NCI-H226 (cell line): Measurements from ENCODE around the gene SYNE4.

Experiments used
- DNase-seq: peaks from one replicate; pipeline ENCODE4 v3.0.0-alpha.2; 2015

Gene SYNE4

DNA sequence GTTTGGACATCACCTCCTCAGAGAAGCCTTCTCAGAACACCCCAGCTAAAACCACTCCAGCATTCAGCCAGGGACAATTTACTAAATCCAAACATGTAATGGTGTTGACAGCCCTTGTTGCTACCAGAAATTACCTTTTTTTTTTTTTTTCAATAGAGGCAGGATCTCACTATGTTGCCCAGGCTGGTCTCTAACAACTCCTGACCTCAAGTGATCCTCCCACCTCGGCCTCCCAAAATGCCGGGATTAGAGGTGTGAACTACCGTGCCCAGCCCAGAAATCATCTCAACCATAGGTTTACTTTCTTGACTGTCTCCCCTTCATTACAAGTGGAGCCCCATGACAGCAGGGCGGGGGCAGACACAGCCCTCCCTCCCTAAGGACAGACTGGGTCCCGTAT is 14.8 kb upstream of the SYNE4 start:
- DNase-seq: no peak

DNA sequence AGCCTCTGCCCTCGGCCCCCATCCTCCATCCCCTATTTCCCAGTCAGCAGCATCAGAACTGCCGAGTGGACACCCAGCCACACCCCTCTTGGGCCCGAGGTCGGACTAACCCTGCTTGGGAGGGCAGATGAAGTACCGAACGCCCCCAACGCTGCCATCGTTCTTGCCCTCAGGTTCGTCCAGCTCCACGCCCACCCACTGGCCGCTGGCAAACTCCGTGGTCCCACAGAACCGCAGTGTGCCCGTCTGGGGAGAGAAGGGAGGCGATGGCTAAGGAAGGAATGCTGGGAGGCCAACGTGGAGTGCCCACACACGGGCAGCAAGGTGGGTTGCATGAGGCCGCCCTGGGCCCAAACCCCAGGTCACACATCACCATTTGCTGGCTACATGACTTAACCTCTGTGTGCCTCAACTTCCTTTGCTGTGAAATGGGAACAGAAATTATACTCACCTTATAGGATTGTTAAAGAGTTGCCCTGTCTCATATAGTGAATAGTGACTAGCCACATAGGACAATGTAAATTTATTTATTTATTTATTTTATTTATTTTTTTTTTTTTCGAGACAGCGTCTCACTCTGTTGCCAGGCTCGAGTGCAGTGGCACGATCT is 10.6 kb upstream of the SYNE4 start:
- no peak for DNase-seq

DNA sequence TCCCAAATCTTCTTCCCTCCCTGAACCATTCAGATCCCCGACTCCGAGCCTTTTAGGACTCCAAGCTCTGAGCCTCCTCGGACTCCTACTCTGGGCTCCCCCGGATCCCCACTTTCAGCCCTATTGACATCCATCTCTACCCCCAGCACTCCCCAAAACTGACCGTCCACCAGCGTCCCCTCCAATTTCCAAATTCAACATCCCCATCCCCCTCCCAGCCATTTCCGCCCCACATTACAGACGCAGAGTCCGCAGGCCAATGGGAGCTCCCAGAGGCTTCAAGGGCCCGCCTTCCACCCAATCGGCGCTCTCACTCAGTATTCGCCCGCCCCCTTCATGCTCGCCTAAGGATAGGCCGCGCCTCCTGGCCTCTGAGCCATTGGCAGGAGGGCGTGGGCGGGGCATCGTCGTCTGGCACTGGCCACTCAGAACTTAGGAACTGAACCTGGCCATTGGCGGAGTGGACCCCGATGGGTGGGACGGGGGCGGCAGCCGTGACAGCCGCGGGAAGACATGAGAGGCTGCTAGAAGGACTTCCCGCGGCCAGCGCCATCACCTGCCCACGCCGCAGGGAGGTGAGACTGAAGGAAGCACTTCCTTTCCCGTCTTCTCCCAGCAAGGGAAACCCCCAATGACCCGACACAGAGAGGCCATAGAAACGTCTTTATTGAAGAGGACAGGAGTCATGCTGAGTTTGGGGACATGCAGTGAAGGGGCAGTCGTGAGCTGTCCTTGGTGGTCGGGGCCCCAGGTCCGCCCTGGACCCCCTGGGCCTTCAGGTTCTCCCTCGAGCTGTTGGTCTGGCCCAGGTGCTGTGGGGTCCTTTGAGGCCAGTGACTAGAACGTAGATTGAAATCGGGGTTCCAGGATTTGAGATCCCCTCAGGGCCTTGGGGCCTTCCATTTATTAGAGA is 5.7 kb upstream of the SYNE4 start, which contains the start of gene ALKBH6:
TSS of gene ALKBH6 (minus strand) at position 202 of the 913 bp plus-strand sequence. CDS start 816 bp downstream, outside the sequence.
- peak; percentile 98 for DNase-seq

DNA sequence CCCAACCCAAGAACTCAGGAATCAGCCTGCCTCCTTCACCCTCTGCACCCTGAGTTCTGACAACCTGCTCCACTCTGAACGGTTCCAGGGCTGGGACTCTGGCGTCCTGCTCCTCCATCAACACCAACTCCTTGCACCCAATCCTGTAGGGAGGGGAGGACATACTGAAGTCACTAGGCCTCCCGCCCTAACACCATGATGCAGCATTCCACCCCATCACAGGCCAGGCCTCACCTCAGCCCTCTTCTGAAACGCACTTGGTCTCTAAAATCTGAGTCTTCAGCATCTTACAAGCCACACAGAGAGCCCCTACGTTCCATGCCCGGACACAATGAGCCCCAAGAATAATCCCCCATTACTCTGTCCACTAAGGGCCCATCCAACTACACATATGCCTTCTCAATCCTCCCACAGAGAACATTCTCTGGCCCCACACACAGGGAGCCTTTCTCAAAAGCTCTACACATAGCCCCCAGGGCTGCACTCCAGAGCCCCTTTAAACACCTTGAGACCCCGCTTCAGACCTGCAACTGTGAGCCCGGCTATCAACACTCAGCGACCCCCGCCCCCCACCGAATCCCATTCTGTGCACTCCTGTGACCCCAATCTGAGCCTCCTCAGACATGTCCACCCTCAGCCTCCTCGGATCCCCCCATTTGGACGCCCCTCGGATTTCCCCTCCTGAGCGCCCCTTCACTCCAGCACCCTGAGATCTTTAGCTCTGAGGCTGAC is 4.8 kb upstream of the SYNE4 start:
- DNase-seq: no peak

DNA sequence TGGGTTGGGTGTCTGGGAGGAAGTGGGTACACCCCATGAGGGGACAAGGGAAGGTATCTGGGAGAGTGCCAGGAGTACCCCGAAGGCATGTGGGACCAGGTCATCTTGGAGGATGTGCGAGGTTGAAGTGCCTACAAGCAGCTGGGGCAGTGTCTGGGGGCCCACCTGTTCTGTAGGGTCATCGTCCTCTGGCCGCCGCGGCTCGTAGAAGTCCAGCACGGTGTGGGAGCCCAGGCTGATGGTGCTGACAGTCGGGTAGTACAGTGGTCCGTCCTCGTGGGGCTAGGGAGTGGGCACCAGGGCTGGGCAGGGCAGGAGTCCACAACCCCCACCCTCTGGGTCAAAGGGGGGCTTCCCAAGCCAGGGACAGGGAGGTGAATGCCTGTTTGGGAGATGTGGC is 1.8 kb upstream of the SYNE4 start:
- DNase-seq: no peak

DNA sequence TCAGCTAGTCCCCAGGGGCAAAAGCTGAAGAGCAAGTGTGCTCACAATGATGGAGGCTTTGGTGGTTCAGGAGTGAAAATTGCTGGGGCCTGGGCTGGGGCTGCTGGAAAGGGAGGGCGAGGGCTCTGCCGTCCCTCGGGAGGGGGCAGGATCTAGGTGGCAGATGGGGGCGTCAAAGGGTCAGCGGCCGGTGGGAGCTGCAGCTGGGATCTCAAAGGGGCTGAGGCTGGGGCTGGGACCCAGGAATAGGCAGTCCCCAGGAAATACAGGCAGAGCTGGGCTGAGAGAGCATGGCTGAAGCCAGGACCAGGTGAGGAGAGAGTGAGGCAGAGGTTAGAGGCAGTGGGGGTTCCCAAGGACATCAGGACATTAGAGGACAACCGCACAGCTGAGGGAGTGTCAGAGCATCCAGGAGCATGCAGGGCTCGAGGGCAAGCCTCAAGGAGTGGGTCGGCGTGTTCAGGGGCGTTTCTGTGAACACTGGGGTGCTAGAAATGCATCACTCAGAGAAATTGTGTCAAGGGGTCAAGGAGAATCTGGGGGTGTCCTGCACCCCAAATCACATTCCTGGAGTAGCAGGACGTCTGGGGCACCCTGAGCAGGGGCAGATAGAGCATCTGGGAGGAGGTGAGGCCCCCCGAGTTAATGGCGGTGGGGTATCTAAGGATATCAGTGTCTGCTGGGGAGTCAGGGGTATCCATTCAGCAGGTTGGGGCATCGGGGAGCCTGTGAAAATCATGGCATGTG is 1.2 kb upstream of the SYNE4 start:
- no peak for DNase-seq

DNA sequence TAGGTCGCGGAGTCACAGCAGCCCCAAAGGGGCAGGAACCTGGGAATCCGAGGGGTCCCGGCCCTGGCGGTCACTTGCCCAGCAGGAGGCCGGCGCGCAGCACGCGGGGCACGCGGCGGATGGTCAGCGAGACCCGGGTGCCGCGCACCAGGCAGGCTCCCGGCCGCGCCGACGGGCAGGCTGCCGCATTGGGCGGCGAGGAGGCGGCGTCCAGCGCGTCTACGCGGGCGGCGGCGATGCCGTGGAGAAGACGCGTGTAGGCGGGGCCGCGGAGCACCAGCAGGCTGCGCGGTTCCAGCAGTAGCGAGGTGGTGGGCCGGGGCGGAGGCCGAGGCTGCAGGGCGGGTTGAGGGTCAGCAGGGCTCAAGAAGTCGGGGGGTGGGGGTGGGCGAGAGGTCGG is 607 bp upstream of the SYNE4 start:
- peak; percentile 42 for DNase-seq

DNA sequence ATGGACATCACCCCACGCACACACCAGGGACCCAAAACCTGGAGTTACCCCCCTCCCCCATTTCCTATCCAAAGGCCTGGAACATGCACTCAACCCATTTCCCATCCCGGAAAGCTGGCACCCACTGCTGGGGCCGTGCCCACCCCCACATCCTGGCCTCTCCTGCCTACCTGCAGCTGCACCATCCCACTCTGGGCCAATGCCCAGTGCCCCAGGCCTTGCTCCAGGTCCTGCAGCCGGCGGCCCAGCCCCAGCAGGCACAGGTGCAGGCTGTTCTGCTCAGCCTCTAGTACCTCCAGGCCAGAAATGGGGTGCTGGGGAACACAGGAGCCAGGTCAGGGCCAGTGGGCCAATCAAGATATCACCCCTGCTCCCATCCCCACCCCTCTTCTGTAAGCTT is 1.7 kb downstream of the SYNE4 start:
- DNase-seq: no peak

DNA sequence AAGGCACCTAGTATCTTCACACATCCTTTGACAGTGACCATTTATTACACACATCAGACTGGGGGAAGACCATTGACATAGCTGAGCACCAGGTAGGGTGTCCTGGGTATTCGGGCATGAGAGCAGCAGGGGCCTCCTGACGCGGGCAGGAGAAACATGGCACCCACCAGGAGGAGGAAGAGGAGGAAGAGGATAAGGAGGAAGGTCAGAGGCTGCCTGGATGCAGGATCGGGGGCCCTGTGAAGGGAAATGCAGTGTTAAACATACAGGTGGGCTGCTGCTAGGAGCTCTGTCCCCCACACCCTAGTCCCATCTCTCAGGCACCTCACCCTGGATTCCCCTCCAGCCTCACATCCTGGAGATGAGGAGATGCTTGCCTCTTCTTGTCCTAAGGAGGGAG is 5.3 kb downstream of the SYNE4 start:
- DNase-seq: no peak

DNA sequence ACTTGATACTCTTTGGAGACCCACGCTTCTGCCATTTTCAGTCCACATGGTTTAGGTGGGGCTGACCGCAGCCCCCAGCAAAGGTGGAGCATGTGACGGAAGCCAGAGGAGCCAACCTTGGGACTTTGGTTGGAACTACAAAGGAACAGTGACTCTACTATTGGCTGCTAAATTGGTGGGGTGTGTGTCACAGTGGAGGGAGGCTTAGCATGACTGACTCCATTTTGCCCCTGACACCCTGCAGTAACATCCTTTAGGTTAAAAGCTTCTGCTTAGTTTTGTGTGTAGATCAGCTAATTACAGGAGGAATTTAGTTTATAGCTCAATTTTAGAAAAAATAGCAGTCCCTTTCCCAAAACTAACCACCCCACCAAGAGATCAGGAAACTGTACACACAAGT is 7.0 kb downstream of the SYNE4 start:
- DNase-seq: no peak

DNA sequence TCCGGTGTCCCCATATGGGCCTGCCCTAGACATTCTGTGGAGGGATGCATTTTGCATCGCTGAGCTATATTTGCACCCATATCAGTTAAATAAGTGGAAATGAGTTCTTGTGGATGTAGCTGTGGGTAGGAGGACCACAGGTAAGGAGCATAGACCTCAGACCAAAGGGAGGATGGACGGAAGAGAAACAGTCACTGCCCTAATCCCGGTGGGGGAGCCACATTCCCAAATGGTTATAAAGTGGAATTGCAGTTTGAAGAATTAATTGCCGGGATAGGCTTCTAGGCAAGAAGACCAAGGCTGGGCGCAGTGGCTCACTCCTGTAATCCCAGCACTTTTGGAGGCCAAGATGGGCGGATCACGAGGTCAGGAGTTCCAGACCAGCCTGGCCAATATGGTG is 11.8 kb downstream of the SYNE4 start:
- DNase-seq: no peak

DNA sequence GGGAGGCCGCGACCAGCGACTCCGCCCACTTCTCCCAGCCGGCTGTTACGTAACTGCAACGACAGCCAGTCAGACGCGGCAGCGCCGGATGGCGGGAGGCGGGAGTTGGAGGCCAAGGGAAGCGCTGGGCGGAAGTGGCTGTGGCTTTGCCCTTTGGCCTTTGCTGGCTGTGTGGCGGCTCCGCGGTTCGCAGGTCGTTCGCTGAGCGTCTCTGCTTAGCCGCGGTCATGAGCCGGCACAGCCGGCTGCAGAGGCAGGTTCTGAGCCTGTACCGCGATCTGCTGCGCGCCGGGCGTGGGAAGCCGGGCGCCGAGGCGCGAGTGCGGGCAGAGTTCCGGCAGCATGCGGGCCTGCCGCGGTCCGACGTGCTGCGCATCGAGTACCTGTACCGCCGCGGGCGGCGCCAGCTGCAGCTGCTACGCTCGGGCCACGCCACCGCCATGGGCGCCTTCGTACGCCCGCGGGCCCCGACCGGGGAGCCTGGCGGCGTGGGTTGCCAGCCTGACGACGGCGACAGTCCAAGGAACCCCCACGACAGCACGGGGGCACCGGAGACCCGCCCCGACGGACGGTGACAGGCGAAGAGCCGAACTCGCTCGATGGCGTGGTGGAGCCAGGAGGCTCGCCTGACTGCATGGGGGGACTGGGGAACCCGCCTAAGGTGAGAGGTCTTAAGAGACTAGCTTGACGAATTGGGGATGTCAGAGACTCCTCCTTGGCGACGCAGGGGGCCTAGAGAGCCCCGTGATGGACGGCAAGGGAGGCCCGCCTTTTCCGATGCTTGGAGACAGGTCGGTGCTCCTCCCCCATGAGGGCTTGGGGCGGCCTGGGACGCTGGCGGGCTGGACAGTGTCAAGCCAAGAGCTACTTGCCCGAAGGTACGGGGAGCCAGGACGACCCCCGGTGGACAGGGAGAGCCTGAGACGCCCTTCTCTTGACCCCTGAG is 13.3 kb downstream of the SYNE4 start, which contains the start of gene SDHAF1:
TSS of gene SDHAF1 (plus strand) at position 141 of the 946 bp plus-strand sequence. CDS start at position 228, 87 bp downstream.
- peak; percentile 91 for DNase-seq

DNA sequence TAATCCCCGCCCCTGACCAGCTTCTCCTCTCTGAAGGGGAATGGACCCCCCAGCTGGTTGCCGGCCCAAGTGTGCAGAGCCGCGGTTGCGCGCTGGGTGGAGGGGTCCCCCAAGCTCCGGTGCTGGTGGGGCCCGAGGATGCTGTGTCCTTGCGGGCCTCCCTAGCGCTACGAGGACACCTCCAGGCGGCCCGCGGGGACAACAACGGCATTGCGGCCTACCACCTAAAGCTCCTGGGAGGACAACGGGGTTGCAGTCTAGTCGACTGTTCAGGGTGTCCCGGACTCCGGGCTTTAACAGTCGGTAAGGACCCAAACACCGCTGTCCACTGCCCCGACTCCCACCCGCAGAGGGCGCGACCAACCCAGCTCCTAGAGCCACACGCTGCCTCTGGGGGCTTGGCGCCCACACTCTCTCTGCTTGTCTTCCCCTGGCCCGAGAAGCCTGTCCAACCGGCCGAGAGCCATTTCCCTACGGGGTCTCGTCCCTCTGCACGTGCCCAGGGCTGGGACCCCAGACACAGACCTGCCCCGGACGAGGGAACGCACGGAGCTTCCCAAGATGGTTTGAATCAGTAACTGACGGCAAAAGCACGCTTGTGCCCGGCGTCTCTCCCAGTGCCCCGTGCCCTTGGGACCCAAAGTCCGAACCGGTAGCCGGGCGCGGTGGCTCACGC is 14.6 kb downstream of the SYNE4 start:
- DNase-seq: no peak

DNA sequence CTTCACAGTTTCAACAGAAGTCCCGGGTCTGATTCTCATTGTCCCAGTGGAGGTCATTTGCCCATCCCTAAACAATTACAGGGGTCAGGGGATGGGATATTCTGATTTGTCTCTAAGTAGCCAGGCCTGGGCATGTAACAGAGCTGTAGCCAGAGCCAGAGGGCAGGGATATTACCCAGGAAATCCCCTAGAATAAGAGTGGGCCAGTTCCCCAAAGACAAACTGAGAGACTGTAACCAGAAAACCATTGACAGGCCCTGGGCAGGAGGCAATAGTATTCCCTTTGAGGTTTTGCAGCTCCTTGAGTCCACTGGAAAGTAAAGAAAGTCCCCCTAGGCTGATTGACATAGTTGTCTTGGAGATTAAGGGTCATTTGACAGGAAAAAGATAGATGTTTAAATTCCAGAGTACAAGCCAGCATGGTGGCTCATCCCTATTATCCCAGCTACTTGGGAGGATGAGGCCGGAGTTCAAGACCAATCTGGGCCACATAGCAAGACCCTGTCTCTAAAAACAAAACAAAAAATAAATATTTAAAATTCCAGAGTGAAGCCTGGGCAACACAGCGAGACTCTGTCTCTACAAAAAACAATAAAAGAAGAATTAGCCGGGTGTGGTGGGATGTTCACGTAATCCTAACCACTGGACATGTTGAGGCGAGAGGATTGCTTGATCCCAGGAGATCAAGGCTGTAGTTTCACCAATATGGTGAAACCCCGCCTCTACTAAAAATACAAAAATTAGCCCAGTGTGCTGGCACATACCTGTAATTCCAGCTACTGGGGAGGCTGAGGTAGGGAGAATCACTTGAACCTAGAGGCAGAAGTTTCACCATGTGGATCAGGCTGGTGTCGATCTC is 15.5 kb downstream of the SYNE4 start:
- DNase-seq: no peak

DNA sequence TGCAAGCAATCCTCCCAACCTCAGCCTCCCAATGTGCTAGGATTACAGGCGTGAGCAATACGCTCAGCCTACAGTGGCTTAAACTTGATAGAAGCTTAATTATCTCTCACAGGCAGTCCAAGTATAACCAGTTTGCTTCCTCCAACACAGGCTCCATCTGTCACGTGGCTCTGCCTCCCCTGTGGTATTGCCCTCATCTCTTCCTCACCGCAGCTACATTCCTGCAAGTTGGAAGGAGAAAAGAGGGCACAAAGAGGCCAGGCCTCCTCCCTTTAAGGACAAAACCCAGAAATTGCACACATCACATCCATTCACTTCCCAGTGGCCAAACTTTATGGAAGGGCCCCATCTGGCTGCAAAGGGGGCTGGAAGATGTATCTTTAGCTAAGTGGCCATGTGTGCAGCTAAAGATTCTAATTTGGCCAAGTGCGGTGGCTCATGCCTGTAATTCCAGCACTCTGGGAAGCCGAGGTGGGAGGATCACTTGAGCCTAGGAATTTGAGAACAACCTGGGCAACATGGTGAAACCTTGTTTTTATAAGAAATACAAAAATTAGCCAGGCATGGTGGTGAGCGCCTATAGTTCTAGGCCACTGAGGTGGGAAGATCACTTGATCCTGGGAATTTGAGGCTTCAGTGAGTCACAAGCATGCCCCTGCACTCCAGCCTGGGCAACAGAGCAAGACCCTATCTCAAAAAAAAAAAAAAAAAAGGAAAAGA is 16.7 kb downstream of the SYNE4 start:
- no peak for DNase-seq

DNA sequence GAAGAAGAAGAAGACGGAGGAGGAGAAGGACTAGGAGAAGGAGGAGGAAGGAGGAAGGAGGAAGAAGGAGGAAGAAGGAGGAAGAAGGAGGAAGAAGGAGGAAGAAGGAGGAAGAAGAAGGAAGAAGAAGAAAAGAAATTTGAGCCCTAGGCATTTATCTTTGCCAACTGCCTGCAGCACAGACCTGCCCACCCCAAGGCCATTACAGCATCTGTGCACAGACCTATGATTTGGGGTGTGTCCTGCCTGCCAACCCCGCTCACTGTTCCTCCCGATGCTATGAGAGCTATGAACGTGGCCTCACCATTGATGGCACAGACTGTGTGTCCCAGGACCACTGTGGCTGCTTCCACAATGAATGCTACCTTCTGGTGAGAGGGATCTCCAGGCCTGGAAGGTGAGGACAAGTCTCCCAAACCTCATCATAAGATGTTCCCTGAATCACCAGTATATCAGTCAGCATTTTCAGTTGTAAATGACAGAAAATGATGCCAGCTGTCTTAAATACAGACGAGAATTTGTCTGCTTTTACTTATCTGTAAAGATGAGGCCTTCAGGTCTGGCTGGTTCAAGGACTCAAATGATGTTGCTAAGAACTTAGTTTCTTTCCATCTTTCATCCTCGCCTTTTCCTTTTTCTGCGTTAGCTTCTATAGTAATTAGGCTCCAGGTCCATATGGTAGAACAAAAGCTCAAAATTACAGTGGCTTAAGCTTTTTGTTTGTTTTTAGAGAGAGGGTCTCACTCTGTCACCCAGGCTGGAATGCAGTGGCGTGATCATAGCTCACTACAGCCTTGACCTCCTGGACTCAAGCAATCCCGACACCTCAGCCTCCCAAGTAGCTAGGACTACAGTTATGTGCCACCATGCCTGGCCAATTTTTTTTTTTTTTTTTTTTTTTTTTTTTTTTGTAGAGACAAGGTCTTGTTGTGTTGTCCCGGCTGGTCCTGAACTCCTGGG is 17.6 kb downstream of the SYNE4 start:
- DNase-seq: no peak

DNA sequence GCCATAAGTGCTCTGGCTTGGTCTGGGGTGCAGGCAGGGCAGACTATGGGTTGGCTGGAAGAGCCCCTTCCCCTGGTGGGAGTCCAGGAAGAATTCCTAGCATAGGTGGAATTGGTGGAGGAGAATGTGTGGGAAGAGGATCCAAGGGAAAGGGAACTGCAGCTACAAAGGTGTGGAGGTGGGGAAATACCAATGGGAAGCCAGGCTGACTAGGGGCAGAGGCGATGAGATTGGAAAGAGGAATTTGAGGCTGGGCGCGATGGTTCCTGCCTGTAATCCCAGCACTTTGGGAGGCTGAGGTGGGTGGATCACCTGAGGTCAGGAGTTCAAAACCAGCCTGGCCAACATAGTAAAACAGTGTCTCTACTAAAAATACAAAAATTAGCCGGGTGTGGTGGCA is 18.5 kb downstream of the SYNE4 start:
- DNase-seq: no peak

DNA sequence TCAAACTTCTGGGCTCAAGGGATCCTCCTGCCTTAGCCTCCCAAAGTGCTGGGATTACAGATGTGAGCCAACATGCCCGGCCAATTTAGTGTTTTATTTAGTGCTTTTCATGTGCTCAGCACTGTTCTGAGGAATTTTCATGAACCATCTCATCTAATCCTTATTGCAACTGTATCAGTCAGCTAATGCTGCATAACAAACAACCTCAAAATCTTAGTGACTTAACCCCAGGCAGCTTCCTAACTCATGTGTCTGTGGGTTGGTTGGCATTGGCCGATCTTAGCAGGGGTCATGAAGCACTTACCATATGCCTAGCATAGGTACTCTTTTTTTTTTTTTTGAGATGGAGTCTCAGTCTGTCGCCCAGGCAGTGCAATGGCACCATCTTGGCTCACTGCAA is 19.8 kb downstream of the SYNE4 start:
- DNase-seq: no peak
